Keratinocyte (primary cell): Measurements from ENCODE around the gene GNG4.

Experiments used
- CTCF ChIP-seq, 3 experiments: IDR thresholded peaks in 1 of 3; conservative IDR thresholded peaks in 1 of 3; optimal IDR thresholded peaks in 1 of 3; 2 replicates in 2 of 3; 3 replicates in 1 of 3; pipeline versions ENCODE3 to v1.5.1; 2011; ENCODE audit warnings: low read length in 3 of 3, mild to moderate bottlenecking in 3 of 3, moderate library complexity in 2 of 3, control low read depth in 1 of 3, inconsistent platforms in 1 of 3; ENCODE audit not compliant: insufficient read depth in 2 of 3; ENCODE audit errors: extremely low read depth in 1 of 3
- EZH2 ChIP-seq: IDR thresholded peaks from one replicate; pipeline ENCODE4 v1.6.1; 2012; ENCODE audit warnings: inconsistent platforms, mild to moderate bottlenecking, low read length, moderate library complexity

GRCh38 chr1:235558621-235559169, 90.9 kb downstream of the GNG4 start:
- TF ChIP-seq EZH2, result no peak
- no peak for TF ChIP-seq CTCF (optimal IDR thresholded peaks at IDR 0.05 in 1 of 3, IDR thresholded peaks at IDR 0.05 in 1 of 3, conservative IDR thresholded peaks at IDR 0.05 in 1 of 3; ENCODE audit: extremely low read depth in 1 of 3, insufficient read depth in 2 of 3, low read length in 3 of 3)
